GM12878 (cell line): ENCODE results near the gene TIMP3. TPM values are rescaled to one million over a fixed set of nuclear protein-coding genes. Genes with fewer than 3 reads are reported as not detected.

Experiments
- ATAC-seq: fragments of 200-7000 bp; cut with Tn5 transposase; 3 replicates; pipeline ENCODE4 v1.9.1; 2020; ENCODE audit warnings: mild to moderate bottlenecking, moderate library complexity
- BruUV-seq: library from RNA; stranded (reverse); fragments of 400-500 nt; replicated peaks from 2 replicates; lab custom pipeline; 2021; lab: Mats Ljungman, UMichigan
- CTCF ChIA-PET: fragments of 300-600 bp; sonication (Branson Sonifier 250); formaldehyde crosslinking; extraction: SDS; loops from one replicate; lab custom pipeline; 2021; ENCODE audit warnings: inconsistent platforms; lab: Yijun Ruan, JAX
- POLR2A ChIA-PET: fragments of 350-600 bp; formaldehyde crosslinking; extraction: SDS; loops from one replicate; lab custom pipeline; 2021; ENCODE audit warnings: inconsistent platforms; lab: Charles Lee
- RAD21 ChIA-PET: fragments of 300-600 bp; sonication (Branson Sonifier 250); formaldehyde crosslinking; loops from one replicate; lab custom pipeline; 2023; ENCODE audit warnings: antibody characterized with exemption; ENCODE audit not compliant: unreplicated experiment; lab: Charles Lee
- SMC1A ChIA-PET: fragments of 300-600 bp; sonication (Branson Sonifier 250); formaldehyde crosslinking; loops from one replicate; lab custom pipeline; 2023; ENCODE audit not compliant: unreplicated experiment, uncharacterized antibody; lab: Charles Lee
- DNase-seq: peaks from one replicate; pipeline ENCODE4 v3.0.0-alpha.2; 2011; ENCODE audit warnings: low read depth, low spot score
- FAIRE-seq: peaks from 3 replicates; lab custom pipeline; 2011; peaks lifted over from hg19 to GRCh38; lab: Jason Lieb, UNC
- H2AFZ ChIP-seq: 2 replicates; pipeline ENCODE4 v1.6.0; 2011; ENCODE audit warnings: low read depth, low read length, control low read depth; ENCODE audit not compliant: control insufficient read depth
- H3K27ac ChIP-seq: 2 replicates; pipeline ENCODE4 v1.5.1; 2011; ENCODE audit warnings: control low read depth; ENCODE audit not compliant: control insufficient read depth, insufficient read depth
- H3K27me3 ChIP-seq, 2 experiments: replicated peaks in 1 of 2; 2 replicates each; pipeline versions ENCODE4 v1.6.0 to v1.6.1; 2011; ENCODE audit warnings: low read length in 1 of 2; ENCODE audit not compliant: control insufficient read depth in 2 of 2, insufficient read depth in 2 of 2
- H3K36me3 ChIP-seq, 2 experiments: 2 replicates each; pipeline ENCODE4 v1.5.1; 2011; ENCODE audit warnings: low read length in 1 of 2; ENCODE audit not compliant: control insufficient read depth in 2 of 2, insufficient read depth in 2 of 2
- H3K4me1 ChIP-seq: 2 replicates; pipeline ENCODE4 v1.6.1; 2011; ENCODE audit warnings: mild to moderate bottlenecking, low read length, moderate library complexity, mixed read lengths; ENCODE audit not compliant: control insufficient read depth, insufficient read depth
- H3K4me2 ChIP-seq: 2 replicates; pipeline ENCODE4 v1.6.0; 2011; ENCODE audit warnings: control low read depth; ENCODE audit not compliant: control insufficient read depth, insufficient read depth
- H3K4me3 ChIP-seq: fragments of 200-600 bp; sonication (generic); 2 replicates; pipeline ENCODE4 v1.5.1; 2016
- H3K79me2 ChIP-seq: 2 replicates; pipeline ENCODE4 v1.6.0; 2011; ENCODE audit warnings: low read length; ENCODE audit not compliant: control insufficient read depth, insufficient read depth
- H3K9ac ChIP-seq: 2 replicates; pipeline ENCODE4 v1.8.0; 2011; ENCODE audit warnings: low read length, control low read depth, mixed read lengths; ENCODE audit not compliant: control insufficient read depth, insufficient read depth
- H3K9me3 ChIP-seq: replicated peaks from 3 replicates; pipeline ENCODE4 v1.5.1; 2011; ENCODE audit warnings: mild to moderate bottlenecking, low read length; ENCODE audit not compliant: control insufficient read depth, insufficient read depth
- H4K20me1 ChIP-seq: 2 replicates; pipeline ENCODE4 v1.6.0; 2011; ENCODE audit not compliant: control insufficient read depth, insufficient read depth
- BRCA1 ChIP-seq: IDR thresholded peaks from 2 replicates; pipeline ENCODE4 v1.6.1; 2011; ENCODE audit warnings: low read depth, low read length, improper control_type of control experiment
- CBX5 ChIP-seq: sonication (generic); IDR thresholded peaks from 2 replicates; pipeline ENCODE4 v1.6.1; 2016; ENCODE audit warnings: low read depth, moderate library complexity, mild to moderate bottlenecking, inconsistent platforms
- HCFC1 ChIP-seq: fragments of 150-350 bp; IDR thresholded peaks from 2 replicates; pipeline ENCODE4 v1.6.1; 2014; ENCODE audit warnings: low read length
- HDGF ChIP-seq: fragments of 450-650 bp; IDR thresholded peaks from 2 replicates; pipeline ENCODE4 v1.6.1; 2016; ENCODE audit warnings: antibody characterized with exemption
- IKZF2 ChIP-seq, 2 experiments: fragments of 450-650 bp; IDR thresholded peaks; 2 replicates each; pipeline ENCODE4 v1.6.1; 2017; ENCODE audit warnings: mild to moderate bottlenecking in 2 of 2, moderate library complexity in 2 of 2
- NFXL1 ChIP-seq: fragments of 450-650 bp; IDR thresholded peaks from 2 replicates; pipeline ENCODE4 v1.6.1; 2017; ENCODE audit warnings: antibody characterized with exemption, mild to moderate bottlenecking, borderline replicate concordance
- NFYA ChIP-seq: IDR thresholded peaks from 2 replicates; pipeline ENCODE4 v1.6.1; 2011; ENCODE audit warnings: low read depth, mild to moderate bottlenecking, low read length, improper control_type of control experiment, borderline replicate concordance
- NR2C2 ChIP-seq: IDR thresholded peaks from 2 replicates; pipeline ENCODE4 v1.6.1; 2011; ENCODE audit warnings: borderline replicate concordance, low read depth; ENCODE audit not compliant: control insufficient read depth, insufficient read length
- NRF1 ChIP-seq: conservative IDR thresholded peaks from 2 replicates; pipeline ENCODE4 v1.6.1; 2011; ENCODE audit warnings: mild to moderate bottlenecking, low read depth, low read length, improper control_type of control experiment
- POLR2AphosphoS2 ChIP-seq: IDR thresholded peaks from 2 replicates; pipeline ENCODE4 v1.6.1; 2011; ENCODE audit warnings: low read depth, mild to moderate bottlenecking, low read length, improper control_type of control experiment, moderate library complexity
- SIN3A ChIP-seq: IDR thresholded peaks from 2 replicates; pipeline ENCODE4 v1.6.1; 2012; ENCODE audit warnings: low read depth, low read length, improper control_type of control experiment
- WRNIP1 ChIP-seq: IDR thresholded peaks from 2 replicates; pipeline ENCODE4 v1.6.1; 2011; ENCODE audit warnings: low read depth, low read length, improper control_type of control experiment, borderline replicate concordance
- WGBS: methylation state at CpG from one replicate; pipeline ENCODE4 v1.1.6; 2016; ENCODE audit warnings: low lambda C conversion rate; ENCODE audit not compliant: insufficient replicate concordance, insufficient coverage; ENCODE audit errors: missing lambda C conversion rate; 5-methylcytosine and 5-hydroxymethylcytosine counted together
- in situ Hi-C: fragments of 300-500 bp; cut with MboI; formaldehyde crosslinking; loops from 9 replicates; pipeline ENCODE4 v1.14.3; 2018; ENCODE audit warnings: mixed read lengths
- intact Hi-C: fragments of 100-400 bp; cut with micrococcal nuclease; formaldehyde crosslinking; loops from one replicate; pipeline ENCODE4 v1.14.2; 2022; ENCODE audit not compliant: unreplicated experiment
- polyA plus RNA-seq, 11 experiments: library from polyadenylated mRNA; depleted of rRNA in 4 of 11; unstranded in 6 of 11; stranded (reverse) in 5 of 11; fragments of >200 nt; fragmentation: Nextera tagmentation in 4 of 11; fragmentation: Illumina TruSeq in 1 of 11; extraction: Ambion mirVana in 4 of 11; extraction: Trizol in 1 of 11; gene quantifications; 1 replicate in 1 of 11; 2 replicates in 10 of 11; pipeline versions ENCODE4 v1.2.1 to v1.2.3, GENCODE V29; 2011 to 2016; ENCODE audit warnings: inconsistent platforms in 2 of 11, missing spikeins in 2 of 11, low read depth in 1 of 11
- total RNA-seq, 4 experiments: library from RNA; depleted of rRNA in 3 of 4; stranded (reverse); fragments of >200 nt in 3 of 4; fragmentation: Illumina TruSeq in 1 of 4; extraction: Trizol in 1 of 4; gene quantifications; 2 replicates each; pipeline versions ENCODE4 v1.2.1 to v1.2.3, GENCODE V29; 2013 to 2021
- TF ChIP-seq, protein P1 (sequence below): fragments of 450-650 bp; IDR thresholded peaks from 2 replicates; pipeline ENCODE4 v1.6.1; 2017; ENCODE audit warnings: mild to moderate bottlenecking, moderate library complexity
- TF ChIP-seq, protein P2 (sequence below): IDR thresholded peaks from 2 replicates; pipeline ENCODE4 v1.6.1; 2012; ENCODE audit warnings: improper control_type of control experiment, low read depth, low read length; ENCODE audit not compliant: insufficient replicate concordance

The TIMP3 gene
- total and polyA plus RNA-seq, 10 of the 15 experiments (the other 5 are each of a cell fraction or from before 2014, with no cell fraction given), result 0.01 to 0.74 (median 0.27) TPM; not detected in 5

DNA sequence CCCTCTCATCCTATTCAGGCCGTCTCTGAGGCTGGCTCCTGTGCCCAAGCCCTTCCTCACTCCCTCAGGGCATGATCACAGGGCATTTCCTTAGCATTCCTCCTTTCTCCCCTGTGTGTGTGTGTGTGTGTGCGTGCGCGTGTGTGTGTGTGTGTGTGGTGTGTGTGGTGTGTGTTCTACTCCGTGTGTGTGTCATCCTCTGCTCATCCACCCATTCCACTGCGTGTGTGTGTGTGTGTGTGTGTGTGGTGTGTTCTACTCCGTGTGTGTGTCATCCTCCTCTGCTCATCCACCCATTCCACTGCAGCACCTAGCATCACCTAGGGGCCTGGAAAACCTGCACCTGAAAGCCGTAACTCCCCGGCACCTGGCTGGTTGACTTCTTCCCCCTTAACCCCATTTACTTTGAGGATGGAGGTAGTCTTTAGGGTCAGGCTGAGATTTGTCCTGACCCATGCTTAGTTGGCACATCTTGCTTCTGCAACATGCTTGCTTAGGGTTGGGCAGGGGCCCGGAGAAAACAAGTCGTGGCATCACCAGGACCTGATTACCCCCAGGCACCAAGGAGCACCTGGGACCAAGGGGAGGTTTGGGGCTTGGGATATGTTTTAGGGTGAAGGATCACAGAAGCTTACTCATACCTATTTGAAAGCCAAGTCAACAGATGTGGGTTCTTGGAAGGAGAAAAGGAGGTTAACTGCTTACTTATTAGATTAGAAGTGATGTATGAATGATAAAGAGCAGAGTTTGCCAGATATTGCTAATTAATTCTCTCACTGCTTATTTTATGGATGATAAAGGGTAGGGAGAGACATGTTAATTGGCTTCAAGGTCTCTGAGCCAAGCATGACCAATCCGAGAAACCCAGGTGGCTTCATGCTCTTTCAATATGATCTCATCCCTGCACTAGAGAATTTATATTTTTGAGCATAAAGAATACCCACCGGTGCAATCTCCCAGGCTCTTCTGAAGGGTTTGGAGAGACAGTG, 18.9 kb downstream of the TIMP3 start:
- H4K20me1 ChIP-seq, result no peaks in the 10 kb centered on the region
- ATAC-seq, result no peak
- H3K4me2 ChIP-seq, result no peak overlapping the region
- BruUV-seq, result no TSS peak
- in situ Hi-C loops, result no loop called here
- no peak overlapping the region for H3K4me3 ChIP-seq
- no peaks in the 10 kb centered on the region for H3K4me1 ChIP-seq
- ChIA-PET POLR2A (no interaction called here), SMC1A (no interaction called here), RAD21 (no interaction called here), CTCF (no interaction called here)
- H3K79me2 ChIP-seq, result no peaks in the 10 kb centered on the region
- H3K27ac ChIP-seq, result no peak overlapping the region
- 33% methylated on average over 7 of the region's 13 CpGs for WGBS
- no peak for FAIRE-seq
- H3K9me3 ChIP-seq, result no peaks in the 10 kb centered on the region
- no peaks in the 10 kb centered on the region for H3K36me3 ChIP-seq
- no peak overlapping the region for H2AFZ ChIP-seq
- H3K9ac ChIP-seq, result no peak overlapping the region
- intact Hi-C loops, result no loop called here
- DNase-seq, result no peak
- no peaks in the 10 kb centered on the region for H3K27me3 ChIP-seq
- TF ChIP-seq, protein P1, sequence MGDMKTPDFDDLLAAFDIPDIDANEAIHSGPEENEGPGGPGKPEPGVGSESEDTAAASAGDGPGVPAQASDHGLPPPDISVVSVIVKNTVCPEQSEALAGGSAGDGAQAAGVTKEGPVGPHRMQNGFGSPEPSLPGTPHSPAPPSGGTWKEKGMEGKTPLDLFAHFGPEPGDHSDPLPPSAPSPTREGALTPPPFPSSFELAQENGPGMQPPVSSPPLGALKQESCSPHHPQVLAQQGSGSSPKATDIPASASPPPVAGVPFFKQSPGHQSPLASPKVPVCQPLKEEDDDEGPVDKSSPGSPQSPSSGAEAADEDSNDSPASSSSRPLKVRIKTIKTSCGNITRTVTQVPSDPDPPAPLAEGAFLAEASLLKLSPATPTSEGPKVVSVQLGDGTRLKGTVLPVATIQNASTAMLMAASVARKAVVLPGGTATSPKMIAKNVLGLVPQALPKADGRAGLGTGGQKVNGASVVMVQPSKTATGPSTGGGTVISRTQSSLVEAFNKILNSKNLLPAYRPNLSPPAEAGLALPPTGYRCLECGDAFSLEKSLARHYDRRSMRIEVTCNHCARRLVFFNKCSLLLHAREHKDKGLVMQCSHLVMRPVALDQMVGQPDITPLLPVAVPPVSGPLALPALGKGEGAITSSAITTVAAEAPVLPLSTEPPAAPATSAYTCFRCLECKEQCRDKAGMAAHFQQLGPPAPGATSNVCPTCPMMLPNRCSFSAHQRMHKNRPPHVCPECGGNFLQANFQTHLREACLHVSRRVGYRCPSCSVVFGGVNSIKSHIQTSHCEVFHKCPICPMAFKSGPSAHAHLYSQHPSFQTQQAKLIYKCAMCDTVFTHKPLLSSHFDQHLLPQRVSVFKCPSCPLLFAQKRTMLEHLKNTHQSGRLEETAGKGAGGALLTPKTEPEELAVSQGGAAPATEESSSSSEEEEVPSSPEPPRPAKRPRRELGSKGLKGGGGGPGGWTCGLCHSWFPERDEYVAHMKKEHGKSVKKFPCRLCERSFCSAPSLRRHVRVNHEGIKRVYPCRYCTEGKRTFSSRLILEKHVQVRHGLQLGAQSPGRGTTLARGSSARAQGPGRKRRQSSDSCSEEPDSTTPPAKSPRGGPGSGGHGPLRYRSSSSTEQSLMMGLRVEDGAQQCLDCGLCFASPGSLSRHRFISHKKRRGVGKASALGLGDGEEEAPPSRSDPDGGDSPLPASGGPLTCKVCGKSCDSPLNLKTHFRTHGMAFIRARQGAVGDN, result no peak
- TF ChIP-seq HCFC1 (no peak), BRCA1 (no peak), NRF1 (no peak), SIN3A (no peak), NFYA (no peak), WRNIP1 (no peak), HDGF (no peak), NR2C2 (no peak), NFXL1 (no peak), POLR2AphosphoS2 (no peak), CBX5 (no peak), IKZF2 (IDR thresholded peaks at IDR 0.05) (no peak)
- TF ChIP-seq, protein P2, sequence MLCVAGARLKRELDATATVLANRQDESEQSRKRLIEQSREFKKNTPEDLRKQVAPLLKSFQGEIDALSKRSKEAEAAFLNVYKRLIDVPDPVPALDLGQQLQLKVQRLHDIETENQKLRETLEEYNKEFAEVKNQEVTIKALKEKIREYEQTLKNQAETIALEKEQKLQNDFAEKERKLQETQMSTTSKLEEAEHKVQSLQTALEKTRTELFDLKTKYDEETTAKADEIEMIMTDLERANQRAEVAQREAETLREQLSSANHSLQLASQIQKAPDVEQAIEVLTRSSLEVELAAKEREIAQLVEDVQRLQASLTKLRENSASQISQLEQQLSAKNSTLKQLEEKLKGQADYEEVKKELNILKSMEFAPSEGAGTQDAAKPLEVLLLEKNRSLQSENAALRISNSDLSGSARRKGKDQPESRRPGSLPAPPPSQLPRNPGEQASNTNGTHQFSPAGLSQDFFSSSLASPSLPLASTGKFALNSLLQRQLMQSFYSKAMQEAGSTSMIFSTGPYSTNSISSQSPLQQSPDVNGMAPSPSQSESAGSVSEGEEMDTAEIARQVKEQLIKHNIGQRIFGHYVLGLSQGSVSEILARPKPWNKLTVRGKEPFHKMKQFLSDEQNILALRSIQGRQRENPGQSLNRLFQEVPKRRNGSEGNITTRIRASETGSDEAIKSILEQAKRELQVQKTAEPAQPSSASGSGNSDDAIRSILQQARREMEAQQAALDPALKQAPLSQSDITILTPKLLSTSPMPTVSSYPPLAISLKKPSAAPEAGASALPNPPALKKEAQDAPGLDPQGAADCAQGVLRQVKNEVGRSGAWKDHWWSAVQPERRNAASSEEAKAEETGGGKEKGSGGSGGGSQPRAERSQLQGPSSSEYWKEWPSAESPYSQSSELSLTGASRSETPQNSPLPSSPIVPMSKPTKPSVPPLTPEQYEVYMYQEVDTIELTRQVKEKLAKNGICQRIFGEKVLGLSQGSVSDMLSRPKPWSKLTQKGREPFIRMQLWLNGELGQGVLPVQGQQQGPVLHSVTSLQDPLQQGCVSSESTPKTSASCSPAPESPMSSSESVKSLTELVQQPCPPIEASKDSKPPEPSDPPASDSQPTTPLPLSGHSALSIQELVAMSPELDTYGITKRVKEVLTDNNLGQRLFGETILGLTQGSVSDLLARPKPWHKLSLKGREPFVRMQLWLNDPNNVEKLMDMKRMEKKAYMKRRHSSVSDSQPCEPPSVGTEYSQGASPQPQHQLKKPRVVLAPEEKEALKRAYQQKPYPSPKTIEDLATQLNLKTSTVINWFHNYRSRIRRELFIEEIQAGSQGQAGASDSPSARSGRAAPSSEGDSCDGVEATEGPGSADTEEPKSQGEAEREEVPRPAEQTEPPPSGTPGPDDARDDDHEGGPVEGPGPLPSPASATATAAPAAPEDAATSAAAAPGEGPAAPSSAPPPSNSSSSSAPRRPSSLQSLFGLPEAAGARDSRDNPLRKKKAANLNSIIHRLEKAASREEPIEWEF, result no peak
